Coronary artery (tissue), 2 donors: ENCODE data around the gene CLIC5.

ENCODE experiments used
- DNase-seq: peaks from one replicate; pipeline ENCODE4 v3.0.0-alpha.2; 2017; ENCODE audit warnings: low spot score
- H3K27ac ChIP-seq, 2 donors: fragments of 200-600 bp; sonication (generic); one replicate each; pipeline ENCODE4 v1.5.1; 2016 to 2019
- H3K4me3 ChIP-seq: fragments of 200-600 bp; sonication (generic); 2 replicates; pipeline ENCODE4 v1.5.1; 2016; ENCODE audit warnings: mild to moderate bottlenecking, moderate library complexity
- TF ChIP-seq, protein P1 (sequence below): fragments of 200-600 bp; sonication (generic); IDR thresholded peaks from one replicate; pipeline ENCODE4 v1.5.1; 2019; ENCODE audit warnings: antibody characterized with exemption

CLIC5 gene

DNA sequence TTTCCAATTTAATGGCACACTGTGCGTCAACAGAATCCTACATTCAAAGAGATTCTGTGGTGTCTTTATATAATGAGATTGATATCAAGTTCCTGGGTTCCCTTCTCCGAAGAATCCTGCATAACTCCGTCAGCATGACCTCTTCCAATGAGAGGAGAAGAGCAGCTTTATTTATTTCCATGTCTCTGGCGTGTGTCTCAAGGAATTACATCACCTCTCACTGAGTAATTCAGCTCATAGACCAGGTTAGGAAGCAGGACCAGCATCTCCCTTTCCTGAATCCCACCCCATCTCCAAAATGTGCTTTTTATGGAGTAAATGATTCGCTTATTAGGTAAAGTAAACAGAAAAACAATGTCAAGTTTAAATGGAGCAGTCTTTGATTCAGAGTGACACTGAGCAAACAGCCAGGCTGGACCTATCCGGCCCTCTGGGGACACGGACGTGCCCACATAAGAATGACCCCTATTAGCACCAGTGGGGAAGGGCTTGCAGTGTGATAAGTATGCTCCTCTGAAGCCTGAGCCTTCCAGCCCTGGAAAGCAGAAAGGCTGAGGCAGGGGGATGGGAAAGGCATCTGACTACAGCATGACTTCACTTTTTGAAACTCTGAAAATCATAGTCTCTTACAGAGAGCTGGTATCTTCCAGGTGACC, 165.2 kb downstream of the CLIC5 start:
- no peak for DNase-seq
- H3K4me3 ChIP-seq: no peak overlapping the region
- TF ChIP-seq, protein P1, sequence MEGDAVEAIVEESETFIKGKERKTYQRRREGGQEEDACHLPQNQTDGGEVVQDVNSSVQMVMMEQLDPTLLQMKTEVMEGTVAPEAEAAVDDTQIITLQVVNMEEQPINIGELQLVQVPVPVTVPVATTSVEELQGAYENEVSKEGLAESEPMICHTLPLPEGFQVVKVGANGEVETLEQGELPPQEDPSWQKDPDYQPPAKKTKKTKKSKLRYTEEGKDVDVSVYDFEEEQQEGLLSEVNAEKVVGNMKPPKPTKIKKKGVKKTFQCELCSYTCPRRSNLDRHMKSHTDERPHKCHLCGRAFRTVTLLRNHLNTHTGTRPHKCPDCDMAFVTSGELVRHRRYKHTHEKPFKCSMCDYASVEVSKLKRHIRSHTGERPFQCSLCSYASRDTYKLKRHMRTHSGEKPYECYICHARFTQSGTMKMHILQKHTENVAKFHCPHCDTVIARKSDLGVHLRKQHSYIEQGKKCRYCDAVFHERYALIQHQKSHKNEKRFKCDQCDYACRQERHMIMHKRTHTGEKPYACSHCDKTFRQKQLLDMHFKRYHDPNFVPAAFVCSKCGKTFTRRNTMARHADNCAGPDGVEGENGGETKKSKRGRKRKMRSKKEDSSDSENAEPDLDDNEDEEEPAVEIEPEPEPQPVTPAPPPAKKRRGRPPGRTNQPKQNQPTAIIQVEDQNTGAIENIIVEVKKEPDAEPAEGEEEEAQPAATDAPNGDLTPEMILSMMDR: no peak
- H3K27ac ChIP-seq: no peak overlapping the region

GRCh38 chr6:45845567-45845966, 170.1 kb downstream of the CLIC5 start:
- TF ChIP-seq, protein P1: no peak
- H3K4me3 ChIP-seq: no peak overlapping the region
- no peak overlapping the region for H3K27ac ChIP-seq
- no peak for DNase-seq

DNA sequence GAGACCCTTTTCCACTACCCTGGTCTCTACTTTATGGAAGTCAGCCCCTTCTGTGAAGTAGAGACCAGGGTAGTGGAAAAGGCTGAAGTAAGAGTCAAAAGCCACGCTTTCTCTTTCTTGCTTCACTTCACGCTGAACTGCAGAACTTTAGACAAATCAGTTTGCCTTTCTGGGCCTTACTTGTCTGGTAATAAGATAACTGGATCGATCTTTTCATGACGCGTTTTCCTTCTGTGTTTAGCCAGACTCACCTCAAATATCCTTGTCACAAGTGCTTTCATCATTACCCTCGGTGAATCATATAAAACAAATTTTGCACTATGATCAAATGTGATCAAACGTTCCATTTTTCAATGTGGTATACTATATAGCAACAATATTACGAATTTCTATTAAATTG, 170.7 kb downstream of the CLIC5 start:
- DNase-seq: no peak
- no peak overlapping the region for H3K27ac ChIP-seq
- TF ChIP-seq, protein P1: no peak
- no peak overlapping the region for H3K4me3 ChIP-seq

- DNase-seq: no peak
- TF ChIP-seq, protein P1: no peak
- H3K27ac ChIP-seq: no peak overlapping the region
- H3K4me3 ChIP-seq: no peak overlapping the region
Observed at GRCh38 chr6:45843848-45844521, 171.7 kb downstream of the CLIC5 start.

DNA sequence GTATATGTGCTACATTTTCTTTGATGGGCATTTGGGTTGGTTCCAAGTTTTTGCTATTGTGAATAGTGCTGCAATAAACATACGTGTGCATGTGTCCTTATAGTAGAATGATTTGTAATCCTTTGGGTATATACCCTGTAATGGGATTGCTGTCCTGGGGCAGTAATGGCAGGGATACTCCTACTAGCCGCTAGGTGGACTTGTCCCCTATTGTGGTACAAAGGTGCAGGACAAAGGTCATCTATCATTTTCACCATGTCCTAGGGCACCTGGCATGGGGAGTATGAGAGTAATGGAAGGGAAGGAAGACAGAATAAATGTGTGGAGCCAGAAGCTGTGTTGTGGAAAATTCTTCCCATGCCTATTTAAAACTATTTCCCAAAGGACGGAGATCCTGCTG, 174.6 kb downstream of the CLIC5 start:
- Histone ChIP-seq H3K27ac (no peak overlapping the region), H3K4me3 (no peak overlapping the region)
- no peak for DNase-seq
- TF ChIP-seq, protein P1: no peak

DNA sequence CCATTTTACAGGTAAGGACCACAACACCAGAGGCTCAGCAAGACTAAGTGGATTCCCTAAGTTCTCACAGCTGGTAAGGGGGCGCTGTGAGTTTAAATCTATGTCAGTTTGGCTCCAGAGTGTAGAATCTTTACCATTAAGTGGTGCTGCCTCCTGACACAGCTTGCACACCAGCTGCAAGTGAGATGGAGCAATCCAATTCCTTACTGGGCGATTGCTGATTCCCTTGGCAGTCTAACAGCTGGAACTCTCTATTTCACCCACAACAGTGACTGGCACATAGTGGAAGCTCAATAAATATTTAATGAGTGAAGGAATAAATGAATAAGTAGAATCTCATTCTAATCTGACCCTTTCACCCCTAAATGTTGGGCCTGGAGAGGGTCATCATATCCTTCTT, 176.7 kb downstream of the CLIC5 start:
- Histone ChIP-seq H3K27ac (no peak overlapping the region), H3K4me3 (no peak overlapping the region)
- TF ChIP-seq, protein P1: no peak
- no peak for DNase-seq

DNA sequence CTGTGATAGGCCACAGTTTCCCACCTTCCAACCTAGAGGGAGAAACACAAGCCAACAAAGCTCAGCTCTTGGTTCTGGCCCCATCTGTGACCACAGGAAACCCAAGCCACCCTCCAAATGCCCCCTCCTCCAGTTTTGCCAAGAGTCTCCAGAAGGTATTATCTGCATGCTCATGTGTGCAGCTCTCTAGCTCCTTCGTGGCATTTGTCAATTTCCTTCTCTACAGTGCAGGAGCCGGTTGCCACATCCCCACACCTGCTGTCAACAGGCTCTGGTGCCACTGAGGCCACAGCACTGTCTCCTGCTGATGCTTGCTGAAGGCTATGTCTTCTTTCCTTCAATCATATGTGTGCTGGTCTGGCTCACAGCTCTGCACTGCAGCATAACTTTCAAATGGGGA, 177.2 kb downstream of the CLIC5 start:
- TF ChIP-seq, protein P1: no peak
- DNase-seq: no peak
- Histone ChIP-seq H3K27ac (no peak overlapping the region), H3K4me3 (no peak overlapping the region)
